Fibroblast of lung (primary cell): ENCODE measurements around the gene STX1A.

Experiments
- CTCF ChIP-seq, 2 donors: IDR thresholded peaks in 1 of 2; conservative IDR thresholded peaks in 1 of 2; 1 replicate in 1 of 2; 2 replicates in 1 of 2; pipeline ENCODE4 v1.5.1; 2011 to 2012; ENCODE audit warnings: low read length in 2 of 2, control low read depth in 1 of 2, inconsistent platforms in 1 of 2, low read depth in 1 of 2, mild to moderate bottlenecking in 1 of 2
- EZH2 ChIP-seq: IDR thresholded peaks from 2 replicates; pipeline ENCODE4 v1.5.1; 2012; ENCODE audit warnings: low read length, control low read depth, mild to moderate bottlenecking; ENCODE audit errors: missing control alignments

- no peak for TF ChIP-seq CTCF (conservative IDR thresholded peaks at IDR 0.05 in 1 of 2, IDR thresholded peaks at IDR 0.05 in 1 of 2; ENCODE audit: low read depth in 1 of 2, low read length in 2 of 2)
- no peak for TF ChIP-seq EZH2
These were observed 11.0 kb upstream of the STX1A start for GRCh38 chr7:73730485-73730884.
